Astrocyte (in vitro differentiated cells and primary cell): Measurements from ENCODE around the gene PRKAR1A. TPM values are rescaled to one million over a fixed set of nuclear protein-coding genes. Genes with fewer than 3 reads are reported as not detected.

Source experiments
- DNase-seq: peaks from one replicate; pipeline ENCODE4 v3.0.0-alpha.2; 2010; ENCODE audit warnings: low read depth
- FAIRE-seq: peaks from 2 replicates; lab custom pipeline; 2011; peaks lifted over from hg19 to GRCh38; lab: Jason Lieb, UNC
- H2AFZ ChIP-seq: 2 replicates; pipeline ENCODE4 v1.6.0; 2012; ENCODE audit warnings: low read depth, low read length, inconsistent platforms
- H3K27ac ChIP-seq: 2 replicates; pipeline ENCODE4 v1.5.1; 2011; ENCODE audit warnings: low read depth, low read length, inconsistent platforms
- H3K27me3 ChIP-seq: 2 replicates; pipeline ENCODE4 v1.6.0; 2011; ENCODE audit warnings: low read length, inconsistent platforms; ENCODE audit not compliant: insufficient read depth
- H3K36me3 ChIP-seq: 2 replicates; pipeline ENCODE4 v1.5.1; 2011; ENCODE audit warnings: low read length, inconsistent platforms; ENCODE audit not compliant: insufficient read depth
- H3K4me1 ChIP-seq: 2 replicates; pipeline ENCODE4 v1.5.1; 2011; ENCODE audit warnings: low read length, inconsistent platforms; ENCODE audit not compliant: insufficient read depth
- H3K4me2 ChIP-seq: 2 replicates; pipeline ENCODE4 v1.6.0; 2012; ENCODE audit warnings: low read length, inconsistent platforms
- H3K4me3 ChIP-seq: 2 replicates; pipeline ENCODE4 v1.5.1; 2011; ENCODE audit warnings: low read depth, mild to moderate bottlenecking, low read length, inconsistent platforms; ENCODE audit not compliant: insufficient read depth
- H3K79me2 ChIP-seq: 2 replicates; pipeline ENCODE4 v1.6.0; 2012; ENCODE audit warnings: mild to moderate bottlenecking, low read length, inconsistent platforms; ENCODE audit not compliant: insufficient read depth
- H3K9ac ChIP-seq: 2 replicates; pipeline ENCODE4 v1.6.0; 2012; ENCODE audit warnings: mild to moderate bottlenecking, low read length, inconsistent platforms
- H3K9me3 ChIP-seq: 2 replicates; pipeline ENCODE4 v1.5.1; 2012; ENCODE audit warnings: low read depth, mild to moderate bottlenecking, low read length, inconsistent platforms; ENCODE audit not compliant: insufficient read depth
- H4K20me1 ChIP-seq: 2 replicates; pipeline ENCODE4 v1.6.0; 2012; ENCODE audit warnings: low read length, inconsistent platforms; ENCODE audit not compliant: insufficient read depth
- H3K27ac Mint-ChIP-seq: one replicate; pipeline ENCODE4 v1.8.0; 2021; ENCODE audit warnings: mild to moderate bottlenecking, mixed read lengths; ENCODE audit not compliant: unreplicated experiment
- H3K27me3 Mint-ChIP-seq: one replicate; pipeline ENCODE4 v1.8.0; 2021; ENCODE audit warnings: low read depth, mixed read lengths; ENCODE audit not compliant: unreplicated experiment
- H3K36me3 Mint-ChIP-seq: one replicate; pipeline ENCODE4 v1.8.0; 2021; ENCODE audit warnings: low read depth, mixed read lengths; ENCODE audit not compliant: unreplicated experiment
- H3K4me1 Mint-ChIP-seq: one replicate; pipeline ENCODE4 v1.8.0; 2021; ENCODE audit warnings: low read depth, mixed read lengths; ENCODE audit not compliant: unreplicated experiment
- H3K4me3 Mint-ChIP-seq: one replicate; pipeline ENCODE4 v1.8.0; 2021; ENCODE audit warnings: mild to moderate bottlenecking, moderate library complexity, mixed read lengths; ENCODE audit not compliant: unreplicated experiment
- H3K9me3 Mint-ChIP-seq: one replicate; pipeline ENCODE4 v1.8.0; 2021; ENCODE audit warnings: mild to moderate bottlenecking, mixed read lengths; ENCODE audit not compliant: unreplicated experiment
- EZH2 ChIP-seq: IDR thresholded peaks from 2 replicates; pipeline ENCODE4 v1.6.1; 2012; ENCODE audit warnings: mild to moderate bottlenecking, low read length, inconsistent platforms; ENCODE audit not compliant: insufficient read depth
- total RNA-seq: library from RNA; stranded (reverse); gene quantifications from 2 replicates; pipeline ENCODE4 v1.2.1, GENCODE V29; 2021
- TF ChIP-seq, protein P1 (sequence below): IDR thresholded peaks from 2 replicates; pipeline ENCODE4 v1.5.1; 2011; ENCODE audit warnings: low read depth, mild to moderate bottlenecking, inconsistent platforms, low read length, moderate library complexity; ENCODE audit not compliant: insufficient read depth

Gene PRKAR1A
- total RNA-seq, 1 donor from 2014 or later, result 235 TPM

DNA sequence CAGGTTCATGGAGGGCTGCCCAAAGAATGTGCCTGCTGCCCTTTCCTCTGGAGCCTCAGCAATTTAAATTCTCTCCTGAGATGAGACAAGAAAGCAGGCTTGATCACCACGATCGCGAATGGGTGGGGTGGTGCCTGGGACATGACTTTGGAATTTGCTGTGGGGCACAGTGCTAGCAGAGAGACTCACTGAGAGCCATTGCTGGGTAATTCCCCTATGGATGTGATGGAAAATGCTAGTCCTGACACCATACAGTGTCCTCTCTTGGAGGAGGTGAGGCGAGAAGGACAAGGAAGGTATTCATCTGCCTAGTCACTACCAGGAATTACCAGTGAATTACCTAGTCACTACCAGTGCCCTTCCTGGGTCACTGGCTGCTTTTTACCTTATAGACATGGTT lies 73.4 kb downstream of the PRKAR1A start:
- H3K27ac Mint-ChIP-seq, result no peak overlapping the region
- no peak for TF ChIP-seq EZH2
- TF ChIP-seq, protein P1, sequence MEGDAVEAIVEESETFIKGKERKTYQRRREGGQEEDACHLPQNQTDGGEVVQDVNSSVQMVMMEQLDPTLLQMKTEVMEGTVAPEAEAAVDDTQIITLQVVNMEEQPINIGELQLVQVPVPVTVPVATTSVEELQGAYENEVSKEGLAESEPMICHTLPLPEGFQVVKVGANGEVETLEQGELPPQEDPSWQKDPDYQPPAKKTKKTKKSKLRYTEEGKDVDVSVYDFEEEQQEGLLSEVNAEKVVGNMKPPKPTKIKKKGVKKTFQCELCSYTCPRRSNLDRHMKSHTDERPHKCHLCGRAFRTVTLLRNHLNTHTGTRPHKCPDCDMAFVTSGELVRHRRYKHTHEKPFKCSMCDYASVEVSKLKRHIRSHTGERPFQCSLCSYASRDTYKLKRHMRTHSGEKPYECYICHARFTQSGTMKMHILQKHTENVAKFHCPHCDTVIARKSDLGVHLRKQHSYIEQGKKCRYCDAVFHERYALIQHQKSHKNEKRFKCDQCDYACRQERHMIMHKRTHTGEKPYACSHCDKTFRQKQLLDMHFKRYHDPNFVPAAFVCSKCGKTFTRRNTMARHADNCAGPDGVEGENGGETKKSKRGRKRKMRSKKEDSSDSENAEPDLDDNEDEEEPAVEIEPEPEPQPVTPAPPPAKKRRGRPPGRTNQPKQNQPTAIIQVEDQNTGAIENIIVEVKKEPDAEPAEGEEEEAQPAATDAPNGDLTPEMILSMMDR, result no peak
- no peak overlapping the region for H3K9ac ChIP-seq
- H3K4me3 Mint-ChIP-seq, result no peak overlapping the region
- H3K9me3 Mint-ChIP-seq, result peaks cover 11% of the 10 kb centered on the region
- H3K4me3 ChIP-seq, result no peak overlapping the region
- no peaks in the 10 kb centered on the region for H4K20me1 ChIP-seq
- peaks cover 5% of the 10 kb centered on the region for H3K27me3 Mint-ChIP-seq
- no peaks in the 10 kb centered on the region for H3K79me2 ChIP-seq
- DNase-seq, result no peak
- no peak overlapping the region for H3K27ac ChIP-seq
- H2AFZ ChIP-seq, result no peak overlapping the region
- H3K9me3 ChIP-seq, result peaks cover 2% of the 10 kb centered on the region
- H3K4me1 Mint-ChIP-seq, result peaks cover 2% of the 10 kb centered on the region
- no peaks in the 10 kb centered on the region for H3K36me3 ChIP-seq
- no peaks in the 10 kb centered on the region for H3K36me3 Mint-ChIP-seq
- FAIRE-seq, result no peak
- H3K4me1 ChIP-seq, result no peaks in the 10 kb centered on the region
- no peak overlapping the region for H3K4me2 ChIP-seq
- H3K27me3 ChIP-seq, result no peaks in the 10 kb centered on the region

DNA sequence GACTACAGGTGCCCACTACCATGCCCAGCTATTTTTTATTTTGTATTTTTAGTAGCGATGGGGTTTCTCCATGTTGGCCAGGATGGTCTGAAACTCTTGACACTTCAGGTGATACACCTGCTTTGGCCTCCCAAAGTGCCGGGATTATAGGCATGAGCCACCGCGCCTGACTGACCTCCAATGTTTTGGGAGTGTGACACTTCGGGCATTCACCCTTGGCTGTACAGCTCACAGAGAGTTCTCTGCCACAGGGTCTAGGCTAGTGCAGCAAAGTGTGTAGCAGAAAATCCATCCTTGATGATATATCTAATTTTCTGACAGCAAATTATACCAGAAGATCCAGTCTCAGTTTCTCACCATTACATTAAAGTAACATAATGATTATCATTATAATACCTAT lies 74.8 kb downstream of the PRKAR1A start:
- Mint-ChIP-seq H3K27ac (no peak overlapping the region), H3K4me1 (peaks cover 2% of the 10 kb centered on the region), H3K36me3 (no peaks in the 10 kb centered on the region), H3K4me3 (no peak overlapping the region), H3K9me3 (peaks cover 11% of the 10 kb centered on the region), H3K27me3 (peaks cover 4% of the 10 kb centered on the region)
- H3K4me2 ChIP-seq, result no peak overlapping the region
- no peak for FAIRE-seq
- peaks cover 2% of the 10 kb centered on the region for H3K9me3 ChIP-seq
- no peaks in the 10 kb centered on the region for H3K79me2 ChIP-seq
- H3K36me3 ChIP-seq, result no peaks in the 10 kb centered on the region
- H3K27ac ChIP-seq, result no peak overlapping the region
- TF ChIP-seq, protein P1, result no peak
- no peak for TF ChIP-seq EZH2
- H3K27me3 ChIP-seq, result no peaks in the 10 kb centered on the region
- no peak overlapping the region for H3K9ac ChIP-seq
- H4K20me1 ChIP-seq, result no peaks in the 10 kb centered on the region
- no peak overlapping the region for H2AFZ ChIP-seq
- DNase-seq, result no peak
- H3K4me3 ChIP-seq, result no peak overlapping the region
- no peaks in the 10 kb centered on the region for H3K4me1 ChIP-seq

GRCh38 chr17:68587847-68588246 lies 75.6 kb downstream of the PRKAR1A start:
- Histone ChIP-seq H3K4me3 (no peak overlapping the region), H2AFZ (no peak overlapping the region), H3K9me3 (peaks cover 2% of the 10 kb centered on the region), H3K27me3 (no peaks in the 10 kb centered on the region), H3K4me2 (no peak overlapping the region), H3K27ac (no peak overlapping the region), H3K79me2 (no peaks in the 10 kb centered on the region), H4K20me1 (no peaks in the 10 kb centered on the region), H3K4me1 (no peaks in the 10 kb centered on the region), H3K9ac (no peak overlapping the region), H3K36me3 (no peaks in the 10 kb centered on the region)
- no peak for FAIRE-seq
- TF ChIP-seq, protein P1, result no peak
- no peak for TF ChIP-seq EZH2
- peaks cover 11% of the 10 kb centered on the region for H3K9me3 Mint-ChIP-seq
- no peak overlapping the region for H3K27ac Mint-ChIP-seq
- peaks cover 2% of the 10 kb centered on the region for H3K4me1 Mint-ChIP-seq
- DNase-seq, result no peak
- no peak overlapping the region for H3K4me3 Mint-ChIP-seq
- no peaks in the 10 kb centered on the region for H3K36me3 Mint-ChIP-seq
- peaks cover 6% of the 10 kb centered on the region for H3K27me3 Mint-ChIP-seq
